ENCODE measurements around the gene MACROD2. TPM values are rescaled to one million over a fixed set of nuclear protein-coding genes. Genes with fewer than 3 reads are reported as not detected.

The MACROD2 gene
- total RNA-seq, 1 donor from 2014 or later, result 2.4 TPM

DNA sequence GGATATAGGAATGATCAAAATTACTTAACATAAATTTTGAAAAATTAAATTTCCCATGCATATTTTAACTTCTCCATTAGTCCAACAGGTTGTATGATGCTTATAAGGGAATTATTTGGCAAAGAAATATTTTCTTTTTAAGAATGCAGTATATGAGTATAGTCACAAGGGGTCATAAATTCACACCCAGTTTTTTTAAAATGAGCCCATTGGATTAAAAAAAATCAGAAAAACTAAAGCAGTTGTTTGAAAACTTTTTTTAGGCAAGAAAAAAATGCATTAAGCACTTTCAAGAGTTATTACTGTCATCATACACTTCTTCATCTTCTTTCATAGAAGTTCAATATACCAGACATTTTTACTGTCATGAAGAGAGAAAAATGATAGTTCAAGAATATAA lies 746.3 kb downstream of the MACROD2 start:
- H2AFZ ChIP-seq (ENCODE audit: low read depth, low read length), result no peak overlapping the region
- no peak overlapping the region for H3K4me2 ChIP-seq (ENCODE audit: low read length)
- no peak for TF ChIP-seq EZH2 (IDR thresholded peaks at IDR 0.05; ENCODE audit: insufficient read depth, low read length)
- TF ChIP-seq, protein P1, sequence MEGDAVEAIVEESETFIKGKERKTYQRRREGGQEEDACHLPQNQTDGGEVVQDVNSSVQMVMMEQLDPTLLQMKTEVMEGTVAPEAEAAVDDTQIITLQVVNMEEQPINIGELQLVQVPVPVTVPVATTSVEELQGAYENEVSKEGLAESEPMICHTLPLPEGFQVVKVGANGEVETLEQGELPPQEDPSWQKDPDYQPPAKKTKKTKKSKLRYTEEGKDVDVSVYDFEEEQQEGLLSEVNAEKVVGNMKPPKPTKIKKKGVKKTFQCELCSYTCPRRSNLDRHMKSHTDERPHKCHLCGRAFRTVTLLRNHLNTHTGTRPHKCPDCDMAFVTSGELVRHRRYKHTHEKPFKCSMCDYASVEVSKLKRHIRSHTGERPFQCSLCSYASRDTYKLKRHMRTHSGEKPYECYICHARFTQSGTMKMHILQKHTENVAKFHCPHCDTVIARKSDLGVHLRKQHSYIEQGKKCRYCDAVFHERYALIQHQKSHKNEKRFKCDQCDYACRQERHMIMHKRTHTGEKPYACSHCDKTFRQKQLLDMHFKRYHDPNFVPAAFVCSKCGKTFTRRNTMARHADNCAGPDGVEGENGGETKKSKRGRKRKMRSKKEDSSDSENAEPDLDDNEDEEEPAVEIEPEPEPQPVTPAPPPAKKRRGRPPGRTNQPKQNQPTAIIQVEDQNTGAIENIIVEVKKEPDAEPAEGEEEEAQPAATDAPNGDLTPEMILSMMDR (IDR thresholded peaks at IDR 0.05; ENCODE audit: insufficient read depth, low read depth, low read length), result no peak
- Mint-ChIP-seq H3K36me3 (ENCODE audit: low read depth, unreplicated experiment) (no peaks in the 10 kb centered on the region), H3K4me3 (ENCODE audit: unreplicated experiment) (no peak overlapping the region), H3K27ac (ENCODE audit: unreplicated experiment) (no peak overlapping the region), H3K9me3 (ENCODE audit: unreplicated experiment) (no peaks in the 10 kb centered on the region), H3K27me3 (ENCODE audit: low read depth, unreplicated experiment) (no peaks in the 10 kb centered on the region), H3K4me1 (ENCODE audit: low read depth, unreplicated experiment) (no peaks in the 10 kb centered on the region)
- no peaks in the 10 kb centered on the region for H3K4me1 ChIP-seq (ENCODE audit: insufficient read depth, low read length)
- no peaks in the 10 kb centered on the region for H3K36me3 ChIP-seq (ENCODE audit: insufficient read depth, low read length)
- no peak for DNase-seq (ENCODE audit: low read depth)
- H3K4me3 ChIP-seq (ENCODE audit: insufficient read depth, low read depth, low read length), result no peak overlapping the region
- H3K79me2 ChIP-seq (ENCODE audit: insufficient read depth, low read length), result no peaks in the 10 kb centered on the region
- no peaks in the 10 kb centered on the region for H3K27me3 ChIP-seq (ENCODE audit: insufficient read depth, low read length)
- no peak overlapping the region for H3K9ac ChIP-seq (ENCODE audit: low read length)
- FAIRE-seq, result no peak
- no peak overlapping the region for H3K27ac ChIP-seq (ENCODE audit: low read depth, low read length)
- H3K9me3 ChIP-seq (ENCODE audit: insufficient read depth, low read depth, low read length), result no peaks in the 10 kb centered on the region
- no peaks in the 10 kb centered on the region for H4K20me1 ChIP-seq (ENCODE audit: insufficient read depth, low read length)

DNA sequence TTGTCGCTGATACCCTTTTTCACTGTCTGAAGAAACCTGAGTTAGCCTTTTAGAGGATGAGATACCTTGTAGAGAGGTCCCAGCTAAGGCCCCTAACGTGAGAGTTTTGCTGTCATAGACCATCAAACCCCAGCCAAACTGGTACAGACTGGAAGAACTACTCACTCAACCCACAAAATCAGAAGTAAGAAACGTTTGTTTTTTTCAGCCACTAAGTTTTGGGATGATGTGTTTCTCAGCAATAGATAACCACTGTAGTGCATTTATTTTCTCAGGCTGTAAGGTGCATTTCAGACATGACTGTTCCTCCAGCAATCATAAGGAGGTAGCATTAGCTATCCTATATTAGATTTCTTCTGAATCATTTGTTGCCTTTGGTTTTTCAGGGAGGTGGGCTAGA lies 749.4 kb downstream of the MACROD2 start:
- no peaks in the 10 kb centered on the region for H3K36me3 ChIP-seq (ENCODE audit: insufficient read depth, low read length)
- no peaks in the 10 kb centered on the region for H3K4me1 Mint-ChIP-seq (ENCODE audit: low read depth, unreplicated experiment)
- H2AFZ ChIP-seq (ENCODE audit: low read depth, low read length), result no peak overlapping the region
- H3K36me3 Mint-ChIP-seq (ENCODE audit: low read depth, unreplicated experiment), result no peaks in the 10 kb centered on the region
- H3K9me3 ChIP-seq (ENCODE audit: insufficient read depth, low read depth, low read length), result no peaks in the 10 kb centered on the region
- no peak overlapping the region for H3K27ac ChIP-seq (ENCODE audit: low read depth, low read length)
- H3K4me1 ChIP-seq (ENCODE audit: insufficient read depth, low read length), result no peaks in the 10 kb centered on the region
- H4K20me1 ChIP-seq (ENCODE audit: insufficient read depth, low read length), result no peaks in the 10 kb centered on the region
- peaks cover 1% of the 10 kb centered on the region for H3K9me3 Mint-ChIP-seq (ENCODE audit: unreplicated experiment)
- H3K79me2 ChIP-seq (ENCODE audit: insufficient read depth, low read length), result no peaks in the 10 kb centered on the region
- H3K27ac Mint-ChIP-seq (ENCODE audit: unreplicated experiment), result no peak overlapping the region
- no peak for DNase-seq (ENCODE audit: low read depth)
- no peak overlapping the region for H3K9ac ChIP-seq (ENCODE audit: low read length)
- no peaks in the 10 kb centered on the region for H3K27me3 ChIP-seq (ENCODE audit: insufficient read depth, low read length)
- no peak for TF ChIP-seq EZH2 (IDR thresholded peaks at IDR 0.05; ENCODE audit: insufficient read depth, low read length)
- TF ChIP-seq, protein P1 (IDR thresholded peaks at IDR 0.05; ENCODE audit: insufficient read depth, low read depth, low read length), result no peak
- no peaks in the 10 kb centered on the region for H3K27me3 Mint-ChIP-seq (ENCODE audit: low read depth, unreplicated experiment)
- no peak overlapping the region for H3K4me2 ChIP-seq (ENCODE audit: low read length)
- H3K4me3 Mint-ChIP-seq (ENCODE audit: unreplicated experiment), result no peak overlapping the region
- no peak overlapping the region for H3K4me3 ChIP-seq (ENCODE audit: insufficient read depth, low read depth, low read length)
- FAIRE-seq, result no peak

DNA sequence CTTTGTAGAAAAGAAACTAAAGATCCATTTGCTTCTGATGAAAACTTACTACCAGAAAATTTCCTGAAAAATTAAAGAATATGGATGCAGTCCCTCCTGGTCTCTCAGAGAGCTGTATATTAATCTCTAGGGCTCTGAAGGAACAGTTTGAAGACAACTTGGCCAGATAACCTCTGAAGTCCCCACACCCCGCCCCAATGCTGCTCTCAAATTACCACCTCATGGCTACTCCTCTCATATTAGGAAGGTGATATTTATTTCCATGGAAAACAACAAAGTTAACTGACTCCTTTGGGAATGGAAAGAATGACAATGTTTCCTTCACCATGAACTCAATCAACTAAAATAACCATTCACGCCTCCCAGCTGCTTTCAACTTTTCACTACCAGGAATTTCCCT lies 750.5 kb downstream of the MACROD2 start:
- Mint-ChIP-seq H3K4me1 (ENCODE audit: low read depth, unreplicated experiment) (no peaks in the 10 kb centered on the region), H3K27me3 (ENCODE audit: low read depth, unreplicated experiment) (no peaks in the 10 kb centered on the region), H3K36me3 (ENCODE audit: low read depth, unreplicated experiment) (no peaks in the 10 kb centered on the region), H3K9me3 (ENCODE audit: unreplicated experiment) (peaks cover 1% of the 10 kb centered on the region), H3K4me3 (ENCODE audit: unreplicated experiment) (no peak overlapping the region), H3K27ac (ENCODE audit: unreplicated experiment) (no peak overlapping the region)
- no peaks in the 10 kb centered on the region for H3K36me3 ChIP-seq (ENCODE audit: insufficient read depth, low read length)
- H4K20me1 ChIP-seq (ENCODE audit: insufficient read depth, low read length), result no peaks in the 10 kb centered on the region
- FAIRE-seq, result no peak
- no peak overlapping the region for H3K4me2 ChIP-seq (ENCODE audit: low read length)
- H3K9ac ChIP-seq (ENCODE audit: low read length), result no peak overlapping the region
- H3K4me1 ChIP-seq (ENCODE audit: insufficient read depth, low read length), result no peaks in the 10 kb centered on the region
- no peak overlapping the region for H3K27ac ChIP-seq (ENCODE audit: low read depth, low read length)
- DNase-seq (ENCODE audit: low read depth), result no peak
- H3K79me2 ChIP-seq (ENCODE audit: insufficient read depth, low read length), result no peaks in the 10 kb centered on the region
- TF ChIP-seq, protein P1 (IDR thresholded peaks at IDR 0.05; ENCODE audit: insufficient read depth, low read depth, low read length), result no peak
- no peak for TF ChIP-seq EZH2 (IDR thresholded peaks at IDR 0.05; ENCODE audit: insufficient read depth, low read length)
- H3K9me3 ChIP-seq (ENCODE audit: insufficient read depth, low read depth, low read length), result no peaks in the 10 kb centered on the region
- no peak overlapping the region for H2AFZ ChIP-seq (ENCODE audit: low read depth, low read length)
- no peak overlapping the region for H3K4me3 ChIP-seq (ENCODE audit: insufficient read depth, low read depth, low read length)
- no peaks in the 10 kb centered on the region for H3K27me3 ChIP-seq (ENCODE audit: insufficient read depth, low read length)
